HUES6 (cell line): ENCODE data around the gene TARBP2.

Source experiments
- H3K27ac ChIP-seq: 2 replicates; pipeline ENCODE4 v1.7.0; 2013; ENCODE audit warnings: low read depth, mild to moderate bottlenecking, low read length, inconsistent platforms
- H3K27me3 ChIP-seq: 2 replicates; pipeline ENCODE4 v1.6.1; 2013; ENCODE audit warnings: low read length; ENCODE audit not compliant: control insufficient read depth, insufficient read depth
- H3K36me3 ChIP-seq: 2 replicates; pipeline ENCODE4 v1.6.1; 2013; ENCODE audit warnings: low read length; ENCODE audit not compliant: control insufficient read depth, insufficient read depth
- H3K4me1 ChIP-seq: 2 replicates; pipeline ENCODE4 v1.6.1; 2013; ENCODE audit warnings: low read length; ENCODE audit not compliant: control insufficient read depth, insufficient read depth
- H3K4me3 ChIP-seq: 2 replicates; pipeline ENCODE4 v1.5.1; 2013; ENCODE audit warnings: low read depth, low read length
- H3K9ac ChIP-seq: one replicate; pipeline ENCODE4 v1.6.1; 2013; ENCODE audit warnings: mild to moderate bottlenecking, low read length
- H3K9me3 ChIP-seq: 2 replicates; pipeline ENCODE4 v1.6.1; 2013; ENCODE audit warnings: low read depth, low read length; ENCODE audit not compliant: control insufficient read depth, insufficient read depth

TARBP2 gene

DNA sequence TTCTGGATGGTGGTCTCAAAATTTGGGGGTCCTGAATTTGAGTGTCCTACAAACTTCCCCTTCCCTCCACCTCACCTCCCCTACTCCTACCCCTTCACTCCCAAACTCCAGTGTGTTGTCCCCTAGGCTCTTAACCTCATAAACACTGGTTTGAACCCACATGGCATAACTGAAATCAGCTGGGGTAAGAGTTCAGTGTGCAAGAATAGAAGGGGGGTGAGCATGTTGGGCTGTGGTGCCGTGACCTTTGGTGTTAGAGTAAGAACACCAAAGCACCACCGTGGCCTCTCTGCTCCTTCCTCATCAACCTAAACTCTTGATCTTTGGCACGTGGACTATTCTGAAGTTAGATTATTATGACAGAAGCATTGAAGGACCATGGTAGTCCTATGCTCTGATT, 38.1 kb upstream of the TARBP2 start:
- no peaks in the 10 kb centered on the region for H3K27me3 ChIP-seq
- H3K27ac ChIP-seq, result no peak overlapping the region
- H3K9me3 ChIP-seq, result no peaks in the 10 kb centered on the region
- H3K4me1 ChIP-seq, result peaks cover 9% of the 10 kb centered on the region
- no peak overlapping the region for H3K9ac ChIP-seq
- no peak overlapping the region for H3K4me3 ChIP-seq
- H3K36me3 ChIP-seq, result peaks cover 100% of the 10 kb centered on the region

DNA sequence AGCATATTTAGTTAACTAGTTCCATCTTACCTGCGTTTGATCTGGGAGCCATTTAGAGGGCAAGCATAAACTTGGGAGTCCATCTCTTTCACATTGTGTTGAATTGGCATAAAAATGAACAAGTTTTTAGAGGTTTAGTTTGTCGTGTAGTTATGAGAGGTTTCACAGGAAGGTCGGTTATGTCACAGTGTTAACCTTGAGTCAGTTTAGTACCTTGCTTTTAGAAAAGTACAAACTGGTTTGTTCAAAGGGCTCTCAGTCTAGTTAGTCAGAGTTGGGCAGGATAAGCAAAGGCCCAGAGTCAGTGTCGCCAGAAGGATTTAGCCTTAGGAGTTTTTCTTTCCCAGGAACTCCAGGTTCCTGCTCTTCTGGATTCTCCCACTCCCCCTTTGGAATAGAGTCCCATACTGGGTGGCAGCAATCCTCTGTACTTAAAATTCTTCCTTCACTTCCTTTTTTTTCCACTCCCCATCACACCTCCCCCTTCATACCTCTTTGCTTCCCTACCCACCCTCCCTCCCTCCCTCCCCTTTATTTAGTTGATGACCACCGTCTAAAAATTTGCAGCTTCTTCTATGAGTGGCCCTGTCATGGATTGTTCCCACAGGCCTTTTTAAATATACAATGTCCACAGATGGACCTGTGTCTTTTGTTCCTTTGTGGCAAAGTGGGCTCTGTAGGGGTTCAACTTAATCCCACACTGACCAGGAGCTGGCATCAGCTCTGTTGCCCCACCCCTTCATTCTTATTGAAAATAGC, 37.1 kb upstream of the TARBP2 start:
- Histone ChIP-seq H3K9me3 (no peaks in the 10 kb centered on the region), H3K4me3 (no peak overlapping the region), H3K27ac (peak overlapping the region; percentile 2; the same call in 1 of the 2 replicates), H3K36me3 (peaks cover 100% of the 10 kb centered on the region), H3K27me3 (no peaks in the 10 kb centered on the region), H3K4me1 (peaks cover 9% of the 10 kb centered on the region), H3K9ac (no peak overlapping the region)

DNA sequence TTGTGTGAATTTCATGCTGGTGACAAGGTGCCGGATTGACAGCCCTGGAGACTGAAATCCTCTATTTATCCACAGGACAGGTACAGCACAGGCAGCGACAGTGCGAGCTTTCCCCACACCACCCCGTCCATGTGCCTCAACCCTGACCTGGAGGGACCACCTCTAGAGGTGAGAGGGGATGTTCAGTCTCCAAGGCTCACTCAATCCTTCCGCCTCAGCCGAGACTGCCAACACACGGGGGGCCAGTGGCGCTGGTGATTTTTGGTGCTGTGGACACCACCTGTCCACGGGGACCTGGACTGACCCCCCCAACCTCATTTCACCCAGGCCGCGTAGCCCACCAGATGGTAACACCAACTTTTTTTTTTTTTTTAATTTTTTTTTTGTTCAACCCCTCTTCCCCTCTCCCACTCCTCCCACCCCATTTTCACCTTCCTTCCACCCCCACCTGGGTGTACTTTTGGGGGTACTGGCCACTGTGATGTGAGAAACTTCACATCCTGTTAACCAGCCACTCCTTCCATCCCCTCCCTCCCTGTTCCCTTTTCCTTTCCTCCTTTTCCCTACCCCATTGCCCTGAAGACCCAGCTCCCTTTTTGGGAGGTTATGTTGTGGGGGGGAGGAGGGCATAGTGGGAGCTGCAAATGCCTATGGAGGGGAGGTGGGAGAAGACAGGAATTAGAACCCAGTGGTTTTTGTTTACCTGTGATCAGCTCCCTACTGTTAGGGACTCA, 36.2 kb upstream of the TARBP2 start:
- Histone ChIP-seq H3K4me3 (no peak overlapping the region), H3K27me3 (no peaks in the 10 kb centered on the region), H3K36me3 (peaks cover 100% of the 10 kb centered on the region), H3K27ac (no peak overlapping the region), H3K9me3 (no peaks in the 10 kb centered on the region), H3K4me1 (peaks cover 6% of the 10 kb centered on the region), H3K9ac (no peak overlapping the region)

DNA sequence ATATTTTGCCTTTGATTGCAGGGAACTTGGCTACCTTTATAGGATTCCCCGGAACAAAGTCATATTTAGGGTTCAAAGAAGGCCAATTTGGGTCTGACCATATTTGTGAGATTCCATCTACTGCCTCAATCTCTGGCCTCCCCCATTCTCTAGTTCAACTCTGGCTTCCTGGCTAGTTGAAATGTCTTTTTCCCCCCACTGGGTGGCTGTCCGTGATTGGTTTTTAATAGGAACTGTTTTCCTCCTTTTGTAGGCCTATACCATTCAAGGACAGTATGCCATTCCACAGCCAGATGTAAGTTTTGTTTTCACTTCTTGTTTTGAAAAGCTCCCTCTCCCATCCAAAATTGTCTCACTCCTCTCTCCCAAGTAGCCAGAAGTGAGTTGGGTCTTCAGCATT, 35.4 kb upstream of the TARBP2 start:
- Histone ChIP-seq H3K9ac (no peak overlapping the region), H3K27ac (no peak overlapping the region), H3K4me3 (no peak overlapping the region), H3K36me3 (peaks cover 100% of the 10 kb centered on the region), H3K9me3 (no peaks in the 10 kb centered on the region), H3K27me3 (no peaks in the 10 kb centered on the region), H3K4me1 (peaks cover 6% of the 10 kb centered on the region)

DNA sequence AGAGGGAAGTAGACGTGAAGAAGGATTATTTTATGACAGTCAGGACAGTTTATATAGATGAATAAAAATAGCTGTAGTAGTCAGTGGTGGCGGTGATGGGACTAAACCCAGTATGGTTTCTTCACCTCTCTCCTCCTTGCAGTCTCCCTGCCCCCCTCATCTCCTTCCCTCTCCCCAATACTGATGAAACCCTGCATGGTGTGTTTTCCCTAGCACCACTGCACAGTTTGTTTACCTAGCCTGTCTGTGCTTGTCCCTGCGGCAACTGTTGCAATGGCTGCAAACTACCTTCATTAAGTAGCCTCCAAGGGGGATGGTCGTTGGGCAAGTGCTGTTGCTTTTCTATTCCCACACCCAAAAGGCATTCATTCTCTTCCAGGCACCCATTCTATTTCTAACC, 34.4 kb upstream of the TARBP2 start:
- Histone ChIP-seq H3K9ac (no peak overlapping the region), H3K36me3 (peaks cover 100% of the 10 kb centered on the region), H3K27me3 (no peaks in the 10 kb centered on the region), H3K9me3 (no peaks in the 10 kb centered on the region), H3K4me1 (peaks cover 6% of the 10 kb centered on the region), H3K27ac (no peak overlapping the region), H3K4me3 (no peak overlapping the region)

DNA sequence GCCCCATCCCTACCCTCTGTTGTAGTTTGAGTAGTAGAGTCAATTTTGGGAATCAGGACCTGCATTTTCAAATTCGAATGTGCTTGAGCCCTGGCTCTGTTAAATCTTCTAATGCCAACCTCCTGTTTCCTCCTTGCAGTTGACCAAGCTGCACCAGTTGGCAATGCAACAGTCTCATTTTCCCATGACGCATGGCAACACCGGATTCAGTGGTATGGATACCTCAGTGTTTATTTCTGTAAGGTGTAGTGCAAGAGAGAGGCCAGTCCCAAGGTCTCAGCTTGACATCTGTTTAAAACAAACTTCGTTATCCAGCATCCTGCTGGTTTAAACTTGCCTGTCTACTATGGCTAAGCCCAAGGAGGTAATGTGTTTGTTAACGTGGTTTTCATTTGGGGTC, 34.0 kb upstream of the TARBP2 start:
- Histone ChIP-seq H3K4me1 (peaks cover 6% of the 10 kb centered on the region), H3K9ac (no peak overlapping the region)

DNA sequence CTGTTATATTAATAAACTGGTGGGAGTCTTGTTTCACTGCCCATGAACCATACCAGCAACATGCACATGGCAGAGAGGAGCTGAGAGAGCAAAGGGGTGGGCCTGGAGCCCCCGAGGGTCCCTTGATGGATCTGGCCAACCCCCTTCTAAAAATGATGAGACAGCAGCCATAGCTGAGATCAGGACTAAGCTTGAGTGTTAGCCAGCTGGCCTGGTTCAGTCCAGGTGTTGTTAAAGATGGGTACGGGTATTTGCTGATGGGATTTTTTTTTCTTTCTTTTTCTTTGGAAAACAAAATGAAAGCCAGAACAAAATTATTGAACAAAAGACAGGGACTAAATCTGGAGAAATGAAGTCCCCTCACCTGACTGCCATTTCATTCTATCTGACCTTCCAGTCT, 33.2 kb upstream of the TARBP2 start:
- no peak overlapping the region for H3K9ac ChIP-seq
- peaks cover 100% of the 10 kb centered on the region for H3K36me3 ChIP-seq
- no peak overlapping the region for H3K4me3 ChIP-seq
- no peak overlapping the region for H3K27ac ChIP-seq
- no peaks in the 10 kb centered on the region for H3K27me3 ChIP-seq
- peaks cover 6% of the 10 kb centered on the region for H3K4me1 ChIP-seq
- H3K9me3 ChIP-seq, result no peaks in the 10 kb centered on the region

More for the DNA sequence above, 34.0 kb upstream of the TARBP2 start:
- Histone ChIP-seq H3K9me3 (no peaks in the 10 kb centered on the region), H3K27ac (no peak overlapping the region), H3K36me3 (peaks cover 100% of the 10 kb centered on the region), H3K4me3 (no peak overlapping the region), H3K27me3 (no peaks in the 10 kb centered on the region)

DNA sequence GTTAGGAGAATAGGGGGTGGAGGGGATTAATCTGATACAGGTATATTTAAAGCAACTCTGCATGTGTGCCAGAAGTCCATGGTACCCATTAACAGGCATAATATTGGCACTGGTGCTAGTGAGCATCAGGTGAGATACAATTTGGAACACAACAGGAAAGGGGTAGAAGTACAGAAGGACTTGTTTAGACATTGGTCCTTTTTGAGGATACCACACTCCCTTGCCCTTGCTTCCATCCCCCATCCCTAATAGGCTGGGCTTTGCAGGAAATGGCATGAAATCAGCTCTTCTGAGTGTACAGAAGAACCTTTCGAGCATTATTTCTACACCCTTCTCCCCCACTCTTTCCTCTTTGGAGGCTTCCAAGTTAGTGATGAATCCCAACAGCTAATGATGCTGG, 32.8 kb upstream of the TARBP2 start:
- H3K27ac ChIP-seq, result no peak overlapping the region
- H3K27me3 ChIP-seq, result no peaks in the 10 kb centered on the region
- H3K4me3 ChIP-seq, result no peak overlapping the region
- peaks cover 6% of the 10 kb centered on the region for H3K4me1 ChIP-seq
- H3K36me3 ChIP-seq, result peaks cover 100% of the 10 kb centered on the region
- no peaks in the 10 kb centered on the region for H3K9me3 ChIP-seq
- H3K9ac ChIP-seq, result no peak overlapping the region

DNA sequence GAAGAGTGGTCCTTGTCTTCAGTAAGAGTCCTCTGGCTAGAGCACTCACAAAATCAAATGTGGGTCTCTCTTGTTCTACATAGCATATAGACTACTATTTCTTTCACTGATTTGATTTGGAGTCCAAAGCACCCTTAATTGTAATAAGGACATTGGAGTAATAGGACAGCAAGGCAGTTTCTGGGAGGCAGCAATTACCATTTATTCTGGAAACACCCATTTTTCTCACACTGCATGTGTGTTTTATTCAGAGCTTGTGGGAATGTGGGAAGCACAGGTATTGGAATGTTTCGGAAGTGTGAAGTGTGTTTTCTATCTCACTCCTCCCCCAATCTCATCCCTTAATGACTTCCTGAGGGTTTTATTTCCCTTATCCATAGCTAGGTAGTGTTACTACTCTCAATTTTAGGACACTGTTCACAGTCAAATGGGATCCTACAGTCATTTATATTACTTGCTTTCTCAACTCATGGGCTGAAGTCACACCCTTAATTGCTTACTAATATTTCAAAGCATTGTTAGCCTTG, 29.0 kb upstream of the TARBP2 start:
- no peaks in the 10 kb centered on the region for H3K9me3 ChIP-seq
- no peak overlapping the region for H3K4me3 ChIP-seq
- no peak overlapping the region for H3K27ac ChIP-seq
- H3K9ac ChIP-seq, result no peak overlapping the region
- no peaks in the 10 kb centered on the region for H3K27me3 ChIP-seq
- H3K36me3 ChIP-seq, result peaks cover 100% of the 10 kb centered on the region
- H3K4me1 ChIP-seq, result peaks cover 6% of the 10 kb centered on the region; the same call in 1 of the 2 replicates

DNA sequence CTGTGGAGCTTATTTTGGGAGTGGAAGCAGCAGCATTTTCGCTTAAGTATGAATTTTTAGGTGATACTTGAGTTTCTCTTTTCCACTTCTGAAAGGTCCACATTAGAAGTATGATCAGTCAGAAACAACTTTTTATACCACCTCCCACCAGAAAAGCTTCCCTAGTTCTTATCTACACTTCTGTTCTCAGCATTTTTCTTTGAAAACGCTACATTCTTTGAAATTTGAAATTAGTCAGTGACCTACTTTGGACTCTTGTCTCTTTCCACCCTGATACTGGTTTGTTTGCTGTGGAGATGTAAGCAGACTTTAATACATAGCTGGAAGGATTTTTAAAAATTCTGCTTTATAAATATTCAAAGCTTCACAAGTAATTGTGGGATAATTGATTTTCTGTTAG, 27.0 kb upstream of the TARBP2 start:
- no peak overlapping the region for H3K4me3 ChIP-seq
- H3K36me3 ChIP-seq, result peaks cover 98% of the 10 kb centered on the region

DNA sequence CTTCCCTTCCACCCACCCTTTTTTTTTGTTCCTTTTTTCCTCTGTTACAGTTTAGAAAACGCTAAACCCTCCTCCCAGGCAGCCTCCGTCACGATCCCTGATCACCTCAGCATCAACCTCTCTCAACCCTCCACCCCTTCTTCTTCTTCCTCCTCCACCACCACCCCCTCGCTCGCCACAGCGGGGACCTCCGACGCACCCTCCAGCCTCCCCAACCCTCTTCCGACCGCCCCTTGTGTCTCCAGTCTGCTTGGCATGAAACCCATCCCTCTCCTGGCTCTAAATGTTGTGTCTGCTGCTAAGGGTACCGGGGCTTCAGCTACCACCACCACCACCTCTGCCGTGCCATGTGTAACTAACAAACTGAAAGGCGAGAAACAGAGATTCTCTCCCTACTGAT, 26.3 kb upstream of the TARBP2 start:
- Histone ChIP-seq H3K27me3 (no peaks in the 10 kb centered on the region), H3K9me3 (no peaks in the 10 kb centered on the region), H3K9ac (no peak overlapping the region), H3K27ac (no peak overlapping the region), H3K4me3 (no peak overlapping the region), H3K4me1 (peaks cover 8% of the 10 kb centered on the region), H3K36me3 (peaks cover 98% of the 10 kb centered on the region)

More for the DNA sequence above, 27.0 kb upstream of the TARBP2 start:
- Histone ChIP-seq H3K27ac (no peak overlapping the region), H3K4me1 (peaks cover 6% of the 10 kb centered on the region; the same call in 1 of the 2 replicates), H3K27me3 (no peaks in the 10 kb centered on the region), H3K9me3 (no peaks in the 10 kb centered on the region), H3K9ac (no peak overlapping the region)
